RKO (cell line): ENCODE data around the gene ZNF765.
A peak's percentile ranks its signal among the peaks of the same experiment; 100 is the strongest.
"Not testable (repeated sequence)": the region's sequence is repeated elsewhere in the genome, so short reads cannot be mapped to it uniquely, and the experiment has no call there.

Experiments
- DNase-seq: peaks from one replicate; pipeline ENCODE4 v3.0.0-alpha.2; 2016; ENCODE audit warnings: low spot score

Gene ZNF765

GRCh38 chr19:53422551-53422950, 27.6 kb downstream of the ZNF765 start:
- no peak for DNase-seq

- not testable (repeated sequence) for DNase-seq
Measured at GRCh38 chr19:53423074-53423473, 28.1 kb downstream of the ZNF765 start.

- not testable (repeated sequence) for DNase-seq
Measured at GRCh38 chr19:53423680-53424079, 28.7 kb downstream of the ZNF765 start.

- peak; percentile 61 for DNase-seq
Measured at GRCh38 chr19:53424968-53425597, 30.1 kb downstream of the ZNF765 start.

GRCh38 chr19:53431399-53432087, 36.6 kb downstream of the ZNF765 start, which contains the start of gene ZNF761:
ZNF761 (plus strand) TSS chr19:53431984; CDS start chr19:53447269, 15,285 bp downstream.
- peak; percentile 89 for DNase-seq

- DNase-seq, result peak; percentile 26
Measured at GRCh38 chr19:53432088-53432661, 37.2 kb downstream of the ZNF765 start.

GRCh38 chr19:53443809-53444208, 48.9 kb downstream of the ZNF765 start:
- not testable (repeated sequence) for DNase-seq

GRCh38 chr19:53447196-53447595, 52.2 kb downstream of the ZNF765 start:
- not testable (repeated sequence) for DNase-seq

- DNase-seq, result no peak
Measured at GRCh38 chr19:53455828-53456227, 60.9 kb downstream of the ZNF765 start.

GRCh38 chr19:53460131-53460721, 65.3 kb downstream of the ZNF765 start:
- DNase-seq, result not testable (repeated sequence)

GRCh38 chr19:53461866-53462265, 66.9 kb downstream of the ZNF765 start:
- peak; percentile 35 for DNase-seq

GRCh38 chr19:53462861-53463260, 67.9 kb downstream of the ZNF765 start:
- DNase-seq, result no peak

GRCh38 chr19:53463263-53463662, 68.3 kb downstream of the ZNF765 start:
- no peak for DNase-seq

GRCh38 chr19:53466726-53467484, 72.0 kb downstream of the ZNF765 start:
- DNase-seq, result no peak

GRCh38 chr19:53467485-53468262, 72.7 kb downstream of the ZNF765 start, which contains the start of gene ZNF813:
ZNF813 (plus strand) TSS chr19:53467733; CDS start chr19:53483823, 16,090 bp downstream.
- no peak for DNase-seq

GRCh38 chr19:53468628-53469027, 73.7 kb downstream of the ZNF765 start:
- DNase-seq, result not testable (repeated sequence)

- DNase-seq, result no peak
Measured at GRCh38 chr19:53471916-53472315, 77.0 kb downstream of the ZNF765 start.

- peak; percentile 51 for DNase-seq
Measured at GRCh38 chr19:53474832-53475231, 79.9 kb downstream of the ZNF765 start.

- DNase-seq, result not testable (repeated sequence)
Measured at GRCh38 chr19:53475470-53475869, 80.5 kb downstream of the ZNF765 start.
